Activated CD4-positive, alpha-beta T cell treated with anti-CD3 and anti-CD28 coated beads, Interleukin-2, amount 50 U/mL, for 1 hour (primary cell): Measurements from ENCODE around the gene TBCCD1.
"Not testable (repeated sequence)": the region's sequence is repeated elsewhere in the genome, so short reads cannot be mapped to it uniquely, and the experiment has no call there.

Source experiments
- DNase-seq: peaks from one replicate; pipeline ENCODE4 v3.0.0-alpha.2; 2020

TBCCD1 gene

GRCh38 chr3:186515125-186515524 lies 52.0 kb downstream of the TBCCD1 start:
- peak; percentile 25 for DNase-seq

- DNase-seq, result no peak
These were observed 52.7 kb downstream of the TBCCD1 start for GRCh38 chr3:186514296-186515002.

GRCh38 chr3:186513386-186513785 lies 53.8 kb downstream of the TBCCD1 start:
- DNase-seq, result no peak

- DNase-seq, result no peak
These were observed 54.4 kb downstream of the TBCCD1 start for GRCh38 chr3:186512570-186513302.

- DNase-seq, result no peak
These were observed 55.4 kb downstream of the TBCCD1 start for GRCh38 chr3:186511702-186512101.

GRCh38 chr3:186511245-186511644 lies 55.9 kb downstream of the TBCCD1 start:
- DNase-seq, result no peak

- no peak for DNase-seq
These were observed 56.6 kb downstream of the TBCCD1 start for GRCh38 chr3:186510374-186511079.

- no peak for DNase-seq
These were observed 57.7 kb downstream of the TBCCD1 start for GRCh38 chr3:186509423-186509822.

GRCh38 chr3:186506857-186507256 lies 60.3 kb downstream of the TBCCD1 start:
- DNase-seq, result no peak

- no peak for DNase-seq
These were observed 60.9 kb downstream of the TBCCD1 start for GRCh38 chr3:186506191-186506739.

GRCh38 chr3:186502966-186503712 lies 64.0 kb downstream of the TBCCD1 start:
- DNase-seq, result no peak

- DNase-seq, result no peak
These were observed 64.8 kb downstream of the TBCCD1 start for GRCh38 chr3:186502138-186502948.

GRCh38 chr3:186499949-186500348 lies 67.2 kb downstream of the TBCCD1 start:
- DNase-seq, result not testable (repeated sequence)

GRCh38 chr3:186498022-186498421 lies 69.1 kb downstream of the TBCCD1 start:
- not testable (repeated sequence) for DNase-seq

GRCh38 chr3:186497608-186498007 lies 69.5 kb downstream of the TBCCD1 start:
- DNase-seq, result no peak

- DNase-seq, result no peak
These were observed 70.5 kb downstream of the TBCCD1 start for GRCh38 chr3:186496635-186497034.
